Measurements from ENCODE around the gene TM4SF5.
A peak's percentile ranks its signal among the peaks of the same experiment; 100 is the strongest.

Gene TM4SF5

DNA sequence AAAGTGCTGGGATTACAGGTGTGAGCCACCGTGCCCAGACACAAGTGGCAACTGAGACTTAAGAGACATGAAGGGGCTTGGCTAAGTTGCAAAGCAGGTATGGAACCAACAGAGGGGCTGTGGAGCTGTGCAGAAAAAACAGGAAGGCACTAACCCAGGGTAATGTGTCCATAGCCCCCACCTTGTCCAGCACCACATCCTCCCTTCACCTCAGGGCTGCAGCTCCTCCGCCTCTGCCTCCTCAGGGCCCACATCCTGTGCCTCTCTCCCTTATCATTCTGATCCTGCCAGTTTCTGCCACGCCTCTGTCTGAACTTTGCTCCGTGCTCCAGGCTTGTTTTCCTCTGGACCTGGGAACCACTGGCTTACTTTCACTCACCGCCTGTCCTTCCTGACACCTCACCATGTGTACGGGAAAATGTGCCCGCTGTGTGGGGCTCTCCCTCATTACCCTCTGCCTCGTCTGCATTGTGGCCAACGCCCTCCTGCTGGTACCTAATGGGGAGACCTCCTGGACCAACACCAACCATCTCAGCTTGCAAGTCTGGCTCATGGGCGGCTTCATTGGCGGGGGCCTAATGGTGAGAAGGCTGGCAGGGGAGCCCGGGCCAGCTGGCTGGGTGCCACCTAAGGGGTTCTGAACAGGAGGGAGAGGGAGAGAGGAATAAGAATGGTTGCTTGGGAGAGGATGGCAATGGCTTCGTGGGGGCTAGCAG, at the start of gene TM4SF5:
Gene TM4SF5 (plus strand): TSS at position 368 of the 716 bp plus-strand sequence. CDS start 37 bp downstream, at position 405.
- no peak for DNase-seq (ENCODE audit: low spot score)
- H3K4me1 Mint-ChIP-seq (ENCODE audit: low read depth), result peaks cover 10% of the 10 kb centered on the region
- peak within 1 kb of the TSS; percentile 21 for H3K4me3 Mint-ChIP-seq
- H3K27ac Mint-ChIP-seq, result peak within 1 kb of the TSS; percentile 3
- peaks cover 10% of the 10 kb centered on the region for H3K27me3 Mint-ChIP-seq (ENCODE audit: low read depth)
- no peaks in the 10 kb centered on the region for H3K36me3 Mint-ChIP-seq (ENCODE audit: low read depth)
- H3K9me3 Mint-ChIP-seq, result no peaks in the 10 kb centered on the region

GRCh38 chr17:4722678-4723240, 48.9 kb upstream of the TM4SF5 start:
- no peak overlapping the region for H3K27ac Mint-ChIP-seq
- peaks cover 7% of the 10 kb centered on the region for H3K4me1 Mint-ChIP-seq (ENCODE audit: low read depth)
- H3K36me3 Mint-ChIP-seq (ENCODE audit: low read depth), result peaks cover 38% of the 10 kb centered on the region
- H3K27me3 Mint-ChIP-seq (ENCODE audit: low read depth), result no peaks in the 10 kb centered on the region
- no peak overlapping the region for H3K4me3 Mint-ChIP-seq
- H3K9me3 Mint-ChIP-seq, result no peaks in the 10 kb centered on the region
- DNase-seq (ENCODE audit: low spot score), result no peak

DNA sequence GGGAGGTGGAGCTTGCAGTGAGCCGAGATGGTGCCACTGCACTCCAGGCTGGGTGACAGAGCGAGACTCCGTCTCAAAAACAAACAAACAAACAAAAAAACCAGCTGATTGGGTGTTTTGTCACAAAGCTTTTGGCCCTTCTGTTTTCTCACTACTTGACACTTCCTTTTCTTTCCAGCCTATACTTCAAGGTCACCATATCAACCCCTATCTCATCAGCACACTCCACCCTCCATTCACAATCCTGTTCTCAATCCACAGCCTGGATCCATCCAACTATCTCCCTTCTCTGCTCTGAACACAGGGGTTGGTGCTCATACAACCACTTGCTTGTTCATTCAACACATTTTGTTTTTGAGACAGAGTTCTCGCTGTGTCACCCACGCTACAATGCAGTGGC, 47.0 kb upstream of the TM4SF5 start:
- no peak for DNase-seq (ENCODE audit: low spot score)
- Mint-ChIP-seq H3K9me3 (no peaks in the 10 kb centered on the region), H3K27me3 (ENCODE audit: low read depth) (no peaks in the 10 kb centered on the region), H3K36me3 (ENCODE audit: low read depth) (peaks cover 21% of the 10 kb centered on the region), H3K4me1 (ENCODE audit: low read depth) (peaks cover 13% of the 10 kb centered on the region), H3K27ac (peak overlapping the region; percentile 33), H3K4me3 (no peak overlapping the region)

DNA sequence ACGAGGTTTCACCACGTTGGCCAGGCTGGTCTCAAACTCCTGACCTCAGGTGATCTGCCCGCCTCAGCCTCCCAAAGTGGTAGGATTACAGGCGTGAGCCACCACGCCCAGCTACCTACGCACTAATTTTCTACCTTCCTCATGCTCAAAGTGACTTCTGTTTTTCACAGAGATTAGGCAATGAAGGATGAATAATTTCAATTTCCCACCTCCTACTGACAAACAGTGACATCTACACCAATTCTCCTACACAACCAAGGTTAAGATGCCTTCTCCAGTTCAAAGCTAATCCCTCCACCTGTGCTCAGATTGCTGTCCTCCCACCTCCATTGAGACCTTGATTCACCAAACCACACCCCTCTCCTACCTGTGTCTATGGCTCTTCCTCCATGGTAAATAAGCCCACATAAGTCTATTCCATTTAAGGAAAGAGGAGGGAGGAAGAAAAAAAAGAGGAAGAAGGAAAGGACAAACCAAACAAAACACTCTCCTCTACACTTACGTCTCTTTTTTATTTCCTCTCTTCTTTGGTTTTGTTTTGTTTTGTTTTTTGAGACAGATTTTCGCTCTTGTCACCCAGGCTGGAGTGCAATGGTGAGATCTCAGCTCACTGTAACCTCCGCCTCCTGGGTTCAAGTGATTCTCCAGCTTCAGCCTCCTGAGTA, 45.9 kb upstream of the TM4SF5 start:
- Mint-ChIP-seq H3K4me3 (no peak overlapping the region), H3K4me1 (ENCODE audit: low read depth) (peaks cover 18% of the 10 kb centered on the region), H3K36me3 (ENCODE audit: low read depth) (peaks cover 12% of the 10 kb centered on the region), H3K27ac (peak overlapping the region; percentile 58), H3K27me3 (ENCODE audit: low read depth) (no peaks in the 10 kb centered on the region), H3K9me3 (no peaks in the 10 kb centered on the region)
- no peak for DNase-seq (ENCODE audit: low spot score)

- H3K27me3 Mint-ChIP-seq (ENCODE audit: low read depth), result no peaks in the 10 kb centered on the region
- peaks cover 30% of the 10 kb centered on the region for H3K4me1 Mint-ChIP-seq (ENCODE audit: low read depth)
- H3K9me3 Mint-ChIP-seq, result no peaks in the 10 kb centered on the region
- no peaks in the 10 kb centered on the region for H3K36me3 Mint-ChIP-seq (ENCODE audit: low read depth)
- H3K4me3 Mint-ChIP-seq, result peak overlapping the region; percentile 53
- peak overlapping the region; percentile 85 for H3K27ac Mint-ChIP-seq
- peak; percentile 50 for DNase-seq (ENCODE audit: low spot score)
These were observed 43.6 kb upstream of the TM4SF5 start for GRCh38 chr17:4728124-4728523.

DNA sequence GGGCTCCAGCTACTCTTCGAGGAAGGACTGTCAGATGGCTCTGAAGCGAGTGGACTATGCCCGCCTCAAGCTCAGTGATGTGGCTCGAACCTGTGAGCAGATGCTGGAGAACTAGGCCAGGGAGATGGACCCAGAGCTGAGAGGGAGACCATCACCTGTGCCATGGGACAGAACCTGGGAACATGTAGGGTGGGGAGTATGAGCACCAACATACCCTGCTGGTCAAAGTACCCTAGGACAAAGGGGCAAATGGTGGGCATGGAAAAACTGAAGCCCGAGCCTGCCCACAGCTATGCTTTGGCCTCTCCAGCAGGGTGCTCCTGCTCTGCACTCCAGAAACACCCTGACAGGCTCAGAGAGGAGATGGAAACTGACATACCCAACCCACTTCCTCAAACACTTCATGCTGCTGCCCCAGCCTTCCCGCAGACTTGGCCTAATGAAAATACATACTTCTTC, 38.6 kb upstream of the TM4SF5 start:
- H3K4me3 Mint-ChIP-seq, result peak overlapping the region; percentile 63
- no peaks in the 10 kb centered on the region for H3K9me3 Mint-ChIP-seq
- H3K4me1 Mint-ChIP-seq (ENCODE audit: low read depth), result peaks cover 28% of the 10 kb centered on the region
- H3K27me3 Mint-ChIP-seq (ENCODE audit: low read depth), result peaks cover 7% of the 10 kb centered on the region
- H3K36me3 Mint-ChIP-seq (ENCODE audit: low read depth), result peaks cover 3% of the 10 kb centered on the region
- H3K27ac Mint-ChIP-seq, result no peak overlapping the region
- DNase-seq (ENCODE audit: low spot score), result no peak

DNA sequence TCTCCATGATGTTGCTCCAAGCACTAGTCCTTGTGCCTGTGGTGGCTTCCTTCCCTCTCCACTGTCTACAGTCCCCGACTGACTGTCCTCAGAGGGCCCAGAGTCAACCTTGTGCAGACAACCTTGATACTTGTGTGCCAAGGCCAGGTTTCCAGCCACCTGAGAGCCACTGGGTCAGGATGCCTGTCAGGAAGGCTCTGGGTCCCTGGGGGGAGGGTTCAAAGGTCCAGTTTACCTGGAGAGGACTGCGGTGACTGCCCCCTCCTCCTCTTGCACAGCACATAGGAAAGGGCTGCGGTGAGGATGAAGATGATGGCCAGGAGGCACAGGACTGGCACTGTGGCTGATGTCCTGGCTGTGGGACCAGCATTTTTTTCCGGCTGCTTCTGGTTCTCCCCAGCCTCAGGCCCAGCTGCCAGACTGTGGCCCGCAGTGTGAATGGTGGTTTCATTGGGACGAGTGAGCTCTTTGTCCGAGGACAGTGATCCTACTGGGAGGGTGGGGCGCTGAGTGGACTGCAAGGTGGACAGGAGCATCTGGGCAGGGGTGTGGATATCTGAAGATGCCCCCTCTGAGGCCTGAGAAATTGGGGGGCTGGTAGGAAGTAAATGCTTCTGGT, 36.7 kb upstream of the TM4SF5 start:
- Mint-ChIP-seq H3K27ac (no peak overlapping the region), H3K4me1 (ENCODE audit: low read depth) (peaks cover 32% of the 10 kb centered on the region), H3K27me3 (ENCODE audit: low read depth) (peaks cover 17% of the 10 kb centered on the region), H3K4me3 (no peak overlapping the region), H3K36me3 (ENCODE audit: low read depth) (peaks cover 3% of the 10 kb centered on the region), H3K9me3 (no peaks in the 10 kb centered on the region)
- no peak for DNase-seq (ENCODE audit: low spot score)

GRCh38 chr17:4735876-4736651, 35.6 kb upstream of the TM4SF5 start:
- H3K27me3 Mint-ChIP-seq (ENCODE audit: low read depth), result peaks cover 26% of the 10 kb centered on the region
- peaks cover 32% of the 10 kb centered on the region for H3K4me1 Mint-ChIP-seq (ENCODE audit: low read depth)
- DNase-seq (ENCODE audit: low spot score), result no peak
- no peak overlapping the region for H3K4me3 Mint-ChIP-seq
- no peaks in the 10 kb centered on the region for H3K9me3 Mint-ChIP-seq
- H3K36me3 Mint-ChIP-seq (ENCODE audit: low read depth), result peaks cover 3% of the 10 kb centered on the region
- no peak overlapping the region for H3K27ac Mint-ChIP-seq

- Mint-ChIP-seq H3K4me1 (ENCODE audit: low read depth) (peaks cover 20% of the 10 kb centered on the region), H3K27ac (no peak overlapping the region), H3K4me3 (peak overlapping the region; percentile 82), H3K27me3 (ENCODE audit: low read depth) (peaks cover 33% of the 10 kb centered on the region), H3K36me3 (ENCODE audit: low read depth) (peaks cover 2% of the 10 kb centered on the region), H3K9me3 (no peaks in the 10 kb centered on the region)
- no peak for DNase-seq (ENCODE audit: low spot score)
These were observed 33.3 kb upstream of the TM4SF5 start for GRCh38 chr17:4738136-4739121.

GRCh38 chr17:4739122-4740024, 32.3 kb upstream of the TM4SF5 start, which contains the start of the genes CXCL16 and ZMYND15:
TSS of gene CXCL16 (minus strand) at chr17:4739928. CDS start at chr17:4739339, 589 bp downstream.
TSS of gene ZMYND15 (plus strand) at chr17:4739833. CDS start at chr17:4740549, 716 bp downstream.
- peaks cover 18% of the 10 kb centered on the region for H3K4me1 Mint-ChIP-seq (ENCODE audit: low read depth)
- peak within 1 kb of the TSS; percentile 87 for H3K4me3 Mint-ChIP-seq
- H3K36me3 Mint-ChIP-seq (ENCODE audit: low read depth), result no peaks in the 10 kb centered on the region
- no peaks in the 10 kb centered on the region for H3K9me3 Mint-ChIP-seq
- H3K27me3 Mint-ChIP-seq (ENCODE audit: low read depth), result peaks cover 37% of the 10 kb centered on the region
- H3K27ac Mint-ChIP-seq, result peak within 1 kb of the TSS; percentile 42
- peak; percentile 49 for DNase-seq (ENCODE audit: low spot score)

DNA sequence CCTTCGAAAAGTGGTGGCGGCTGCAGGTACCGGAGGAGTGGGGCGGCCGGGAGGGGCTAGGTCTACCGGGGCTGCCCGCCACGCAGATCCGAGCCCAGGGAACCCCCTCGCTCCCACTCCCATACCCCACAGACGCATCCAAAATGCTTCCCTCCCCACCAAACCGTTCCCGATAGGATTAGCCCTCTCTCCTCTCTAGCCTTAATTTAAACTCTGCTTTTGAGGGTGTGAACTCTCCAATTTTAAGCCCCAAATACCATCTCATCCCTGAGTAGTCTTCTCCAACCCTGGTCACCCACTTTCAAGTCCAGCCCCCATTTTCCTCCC, 31.7 kb upstream of the TM4SF5 start:
- Mint-ChIP-seq H3K27ac (peak overlapping the region; percentile 42), H3K9me3 (no peaks in the 10 kb centered on the region), H3K4me3 (peak overlapping the region; percentile 87), H3K4me1 (ENCODE audit: low read depth) (peaks cover 17% of the 10 kb centered on the region), H3K27me3 (ENCODE audit: low read depth) (peaks cover 37% of the 10 kb centered on the region), H3K36me3 (ENCODE audit: low read depth) (no peaks in the 10 kb centered on the region)
- no peak for DNase-seq (ENCODE audit: low spot score)

DNA sequence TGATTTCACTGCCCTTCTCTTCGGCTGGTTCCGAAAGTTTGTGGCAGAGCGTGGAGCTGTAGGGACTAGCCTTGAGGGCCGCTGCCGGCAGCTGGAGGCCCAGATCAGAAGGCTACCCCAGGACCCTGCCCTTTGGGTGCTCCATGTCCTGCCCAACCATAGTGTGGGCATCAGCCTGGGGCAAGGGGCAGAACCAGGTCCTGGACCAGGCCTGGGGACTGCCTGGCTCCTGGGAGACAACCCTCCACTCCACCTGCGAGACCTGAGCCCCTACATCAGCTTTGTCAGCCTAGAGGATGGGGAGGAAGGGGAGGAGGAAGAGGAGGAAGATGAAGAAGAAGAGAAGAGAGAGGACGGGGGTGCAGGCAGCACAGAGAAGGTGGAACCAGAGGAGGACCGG, 31.1 kb upstream of the TM4SF5 start:
- no peaks in the 10 kb centered on the region for H3K9me3 Mint-ChIP-seq
- peak overlapping the region; percentile 87 for H3K4me3 Mint-ChIP-seq
- H3K27me3 Mint-ChIP-seq (ENCODE audit: low read depth), result peaks cover 37% of the 10 kb centered on the region
- H3K4me1 Mint-ChIP-seq (ENCODE audit: low read depth), result peaks cover 20% of the 10 kb centered on the region
- no peak overlapping the region for H3K27ac Mint-ChIP-seq
- DNase-seq (ENCODE audit: low spot score), result no peak
- no peaks in the 10 kb centered on the region for H3K36me3 Mint-ChIP-seq (ENCODE audit: low read depth)
